Vagina (tissue), 2 donors: Measurements from ENCODE around the gene SBF2. TPM values are rescaled to one million over a fixed set of nuclear protein-coding genes. Genes with fewer than 3 reads are reported as not detected.
"Not testable (repeated sequence)": the region's sequence is repeated elsewhere in the genome, so short reads cannot be mapped to it uniquely, and the experiment has no call there.

Source experiments
- DNase-seq, 2 donors: peaks; one replicate each; pipeline ENCODE4 v3.0.0-alpha.2; 2017; ENCODE audit errors: extremely low spot score in 2 of 2
- H3K27ac ChIP-seq: fragments of 200-600 bp; sonication (generic); one replicate; pipeline ENCODE4 v1.5.1; 2019
- H3K27me3 ChIP-seq: fragments of 200-600 bp; sonication (generic); one replicate; pipeline ENCODE4 v1.5.1; 2019
- H3K36me3 ChIP-seq, 2 donors: fragments of 200-600 bp; sonication (generic); one replicate each; pipeline ENCODE4 v1.5.1; 2017 to 2019
- H3K4me1 ChIP-seq: fragments of 200-600 bp; sonication (generic); one replicate; pipeline ENCODE4 v1.5.1; 2019
- H3K4me3 ChIP-seq, 2 donors: fragments of 200-600 bp; sonication (generic); 1 replicate in 1 of 2; 2 replicates in 1 of 2; pipeline ENCODE4 v1.5.1; 2016 to 2019
- H3K9me3 ChIP-seq: fragments of 200-600 bp; sonication (generic); one replicate; pipeline ENCODE4 v1.5.1; 2019
- POLR2A ChIP-seq, 2 donors: fragments of 450-650 bp; IDR thresholded peaks; one replicate each; pipeline ENCODE4 v1.6.1; 2017; ENCODE audit warnings: antibody characterized with exemption in 2 of 2, mild to moderate bottlenecking in 2 of 2, moderate library complexity in 2 of 2
- POLR2AphosphoS5 ChIP-seq, 2 donors: sonication (generic); formaldehyde crosslinking; IDR thresholded peaks; one replicate each; pipeline ENCODE4 v1.9.0; 2017; ENCODE audit warnings: antibody characterized with exemption in 2 of 2, mild to moderate bottlenecking in 2 of 2, low read depth in 1 of 2; ENCODE audit not compliant: insufficient read depth in 1 of 2
- intact Hi-C: fragments of 100-400 bp; cut with DNase I; formaldehyde crosslinking; loops from one replicate; pipeline ENCODE4 v1.15.1; 2023
- total RNA-seq: library from RNA; depleted of rRNA; stranded (reverse); fragments of >200 nt; gene quantifications from one replicate; pipeline ENCODE4 v1.2.3, GENCODE V29; 2016
- TF ChIP-seq, protein P1 (sequence below), 3 experiments: fragments of 450-650 bp in 2 of 3; fragments of 200-600 bp in 1 of 3; sonication (generic) in 1 of 3; IDR thresholded peaks; one replicate each; pipeline ENCODE4 v1.5.1; 2017 to 2019; ENCODE audit warnings: antibody characterized with exemption in 3 of 3, mild to moderate bottlenecking in 2 of 3, moderate library complexity in 2 of 3

SBF2 gene
- total RNA-seq, 1 donor from 2014 or later = 69.5 TPM

DNA sequence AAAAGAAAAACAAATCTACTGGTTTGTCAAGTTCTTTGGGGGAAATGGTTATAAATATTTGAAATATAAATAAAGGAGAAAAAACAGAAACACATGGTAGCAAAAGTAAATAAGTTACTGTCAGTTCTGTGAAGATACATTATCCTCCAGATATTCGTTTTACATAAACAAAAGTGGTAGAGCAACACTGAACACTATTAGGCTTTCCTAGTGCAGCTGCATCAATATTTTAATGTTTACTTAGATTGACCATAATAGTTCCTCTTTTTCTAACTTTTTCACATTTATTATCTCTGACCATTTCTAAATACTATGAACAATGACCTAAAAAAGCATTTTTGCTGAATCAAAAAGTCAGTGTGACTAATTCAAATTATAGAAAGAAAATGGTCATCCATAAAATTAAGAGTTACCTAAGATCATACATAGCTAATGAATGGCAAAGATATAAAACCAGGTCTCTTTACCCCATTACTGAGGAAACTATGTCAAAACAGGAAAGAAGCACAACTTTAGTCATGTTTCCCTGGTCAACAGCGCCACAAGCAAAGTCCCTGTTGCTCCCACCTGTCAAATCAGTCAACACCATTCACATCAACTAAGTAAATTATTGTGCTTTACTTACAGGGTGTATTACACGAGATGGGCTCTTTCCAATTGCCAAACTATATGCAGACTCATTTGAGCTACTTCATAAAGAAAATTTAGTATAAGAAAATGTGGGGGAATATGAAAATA lies 38.5 kb downstream of the SBF2 start:
- DNase-seq = no peak
- no peak overlapping the region for H3K4me3 ChIP-seq
- intact Hi-C loops = no loop called here
- no peaks in the 10 kb centered on the region for H3K36me3 ChIP-seq
- H3K4me1 ChIP-seq = peaks cover 20% of the 10 kb centered on the region
- no peaks in the 10 kb centered on the region for H3K9me3 ChIP-seq
- TF ChIP-seq, protein P1, sequence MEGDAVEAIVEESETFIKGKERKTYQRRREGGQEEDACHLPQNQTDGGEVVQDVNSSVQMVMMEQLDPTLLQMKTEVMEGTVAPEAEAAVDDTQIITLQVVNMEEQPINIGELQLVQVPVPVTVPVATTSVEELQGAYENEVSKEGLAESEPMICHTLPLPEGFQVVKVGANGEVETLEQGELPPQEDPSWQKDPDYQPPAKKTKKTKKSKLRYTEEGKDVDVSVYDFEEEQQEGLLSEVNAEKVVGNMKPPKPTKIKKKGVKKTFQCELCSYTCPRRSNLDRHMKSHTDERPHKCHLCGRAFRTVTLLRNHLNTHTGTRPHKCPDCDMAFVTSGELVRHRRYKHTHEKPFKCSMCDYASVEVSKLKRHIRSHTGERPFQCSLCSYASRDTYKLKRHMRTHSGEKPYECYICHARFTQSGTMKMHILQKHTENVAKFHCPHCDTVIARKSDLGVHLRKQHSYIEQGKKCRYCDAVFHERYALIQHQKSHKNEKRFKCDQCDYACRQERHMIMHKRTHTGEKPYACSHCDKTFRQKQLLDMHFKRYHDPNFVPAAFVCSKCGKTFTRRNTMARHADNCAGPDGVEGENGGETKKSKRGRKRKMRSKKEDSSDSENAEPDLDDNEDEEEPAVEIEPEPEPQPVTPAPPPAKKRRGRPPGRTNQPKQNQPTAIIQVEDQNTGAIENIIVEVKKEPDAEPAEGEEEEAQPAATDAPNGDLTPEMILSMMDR (IDR thresholded peaks at IDR 0.05) = no peak
- TF ChIP-seq POLR2A (IDR thresholded peaks at IDR 0.05) (no peak), POLR2AphosphoS5 (IDR thresholded peaks at IDR 0.05; ENCODE audit: insufficient read depth in 1 of 2, low read depth in 1 of 2) (no peak)
- H3K27me3 ChIP-seq = no peaks in the 10 kb centered on the region
- no peak overlapping the region for H3K27ac ChIP-seq

DNA sequence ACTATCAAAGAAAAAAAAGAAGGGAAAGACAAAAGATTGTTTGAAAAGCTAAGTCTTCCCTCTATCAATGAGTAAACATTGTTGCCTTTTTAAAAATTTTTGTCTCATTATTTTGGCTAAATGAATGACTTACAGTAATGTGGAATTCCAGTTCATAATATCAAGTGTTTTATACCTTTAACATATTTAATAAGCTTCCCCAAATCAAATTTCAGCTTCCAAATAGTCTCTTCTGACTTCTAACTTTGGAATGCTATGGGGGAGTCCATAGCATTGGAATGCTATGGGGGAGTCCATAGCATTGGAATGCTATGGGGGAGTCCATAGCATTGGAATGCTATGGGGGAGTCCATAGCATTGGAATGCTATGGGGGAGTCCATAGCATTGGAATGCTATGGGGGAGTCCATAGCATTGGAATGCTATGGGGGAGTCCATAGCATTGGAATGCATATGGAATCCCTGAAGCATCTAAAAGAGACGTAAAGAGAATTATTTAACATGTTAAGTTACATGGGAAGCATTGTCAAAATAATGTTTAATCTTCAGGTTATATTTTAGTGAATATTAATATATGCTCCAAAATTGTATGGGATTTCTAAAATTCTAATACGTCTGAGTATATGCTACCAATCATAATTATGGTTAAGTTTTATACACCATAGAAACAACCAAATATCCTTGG lies 44.4 kb downstream of the SBF2 start:
- intact Hi-C loops, H3K27ac ChIP-seq, H3K4me3 ChIP-seq, H3K4me1 ChIP-seq, DNase-seq, H3K36me3 ChIP-seq, H3K9me3 ChIP-seq, H3K27me3 ChIP-seq: not testable (repeated sequence)

DNA sequence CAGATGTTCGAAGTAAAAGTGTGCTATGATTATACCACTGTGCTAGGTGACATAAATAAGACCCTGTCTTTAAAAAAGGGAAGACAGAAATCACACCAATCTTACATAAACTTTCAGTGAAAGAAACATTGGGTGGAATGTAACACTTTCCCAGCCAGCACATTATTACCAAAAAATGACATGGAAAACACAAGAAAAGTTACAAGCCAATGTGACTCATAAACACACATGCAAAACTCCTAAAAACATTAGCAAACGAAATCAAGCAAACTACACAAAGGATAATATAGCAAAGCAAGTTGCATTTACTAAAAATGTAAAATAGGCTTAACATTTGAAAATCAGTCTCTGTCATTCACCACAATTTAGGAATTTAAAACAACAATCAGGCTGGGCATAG lies 47.0 kb downstream of the SBF2 start:
- H3K27me3 ChIP-seq = no peaks in the 10 kb centered on the region
- H3K4me3 ChIP-seq = no peak overlapping the region
- H3K9me3 ChIP-seq = no peaks in the 10 kb centered on the region
- TF ChIP-seq POLR2AphosphoS5 (IDR thresholded peaks at IDR 0.05; ENCODE audit: insufficient read depth in 1 of 2, low read depth in 1 of 2) (no peak), POLR2A (IDR thresholded peaks at IDR 0.05) (no peak)
- TF ChIP-seq, protein P1 (IDR thresholded peaks at IDR 0.05) = no peak
- no peak for DNase-seq
- H3K27ac ChIP-seq = no peak overlapping the region
- intact Hi-C loops = no loop called here
- no peaks in the 10 kb centered on the region for H3K36me3 ChIP-seq
- H3K4me1 ChIP-seq = peaks cover 9% of the 10 kb centered on the region

DNA sequence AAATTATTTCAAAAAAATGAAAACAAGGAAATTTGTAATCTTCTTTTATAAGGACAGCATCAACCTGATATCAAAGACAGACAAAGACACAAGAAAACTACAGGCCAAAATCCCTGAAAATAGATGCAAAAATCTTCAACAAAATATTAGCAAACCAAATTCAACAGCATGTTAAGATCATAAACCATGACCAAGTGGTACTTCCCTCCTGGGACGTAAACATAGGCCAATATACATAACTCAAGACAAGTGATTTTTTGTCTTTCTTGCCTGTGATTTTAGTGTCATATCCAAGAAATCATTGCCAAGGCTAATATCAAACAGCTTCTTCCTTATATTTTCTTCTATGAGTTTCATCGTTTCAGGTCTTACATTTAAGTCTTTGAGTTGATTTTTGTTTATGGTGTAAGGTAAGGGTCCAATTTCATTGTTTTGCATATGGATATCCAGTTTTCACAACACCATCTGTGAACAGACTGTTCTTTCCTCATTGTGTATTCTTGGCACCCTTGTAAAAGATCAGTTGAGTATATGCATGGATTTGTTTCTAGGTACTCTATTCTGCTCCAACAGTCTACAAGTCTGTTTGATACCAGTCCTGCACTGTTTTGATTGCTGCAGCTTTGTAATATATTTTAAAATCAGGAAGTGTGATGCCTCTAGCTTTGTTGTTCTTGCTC lies 50.0 kb downstream of the SBF2 start:
- no peaks in the 10 kb centered on the region for H3K9me3 ChIP-seq
- DNase-seq = no peak
- TF ChIP-seq POLR2A (IDR thresholded peaks at IDR 0.05) = no peak
- TF ChIP-seq, protein P1 (IDR thresholded peaks at IDR 0.05) = no peak
- no peak overlapping the region for H3K27ac ChIP-seq
- peaks cover 12% of the 10 kb centered on the region for H3K4me1 ChIP-seq
- H3K27me3 ChIP-seq = no peaks in the 10 kb centered on the region
- intact Hi-C loops = no loop called here
- no peaks in the 10 kb centered on the region for H3K36me3 ChIP-seq
- H3K4me3 ChIP-seq = no peak overlapping the region

DNA sequence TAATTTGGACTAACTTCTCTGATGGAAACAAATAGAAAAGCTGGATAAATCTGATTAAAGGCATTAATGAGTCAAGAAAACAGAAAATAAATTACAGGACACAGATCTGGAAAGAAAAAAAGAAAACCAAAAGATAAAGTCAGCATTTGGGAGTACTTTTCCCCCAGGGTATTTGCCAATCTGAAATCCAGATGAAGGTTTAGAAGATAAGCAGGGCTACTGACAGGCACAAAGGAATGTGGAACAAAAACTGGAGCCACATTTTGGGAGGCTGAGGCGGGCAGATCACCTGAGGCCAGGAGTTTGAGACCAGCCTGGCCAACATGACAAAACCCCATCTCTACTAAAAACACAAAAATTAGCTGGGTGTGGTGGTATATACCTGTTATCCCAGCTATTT lies 57.2 kb downstream of the SBF2 start:
- H3K4me1 ChIP-seq = peaks cover under 1% of the 10 kb centered on the region
- no peak overlapping the region for H3K27ac ChIP-seq
- no peak overlapping the region for H3K4me3 ChIP-seq
- no peak for DNase-seq
- intact Hi-C loops = no loop called here
- no peaks in the 10 kb centered on the region for H3K9me3 ChIP-seq
- TF ChIP-seq POLR2AphosphoS5 (IDR thresholded peaks at IDR 0.05; ENCODE audit: insufficient read depth in 1 of 2, low read depth in 1 of 2) = no peak
- TF ChIP-seq POLR2A (IDR thresholded peaks at IDR 0.05) = no peak
- TF ChIP-seq, protein P1 (IDR thresholded peaks at IDR 0.05) = no peak
- no peaks in the 10 kb centered on the region for H3K27me3 ChIP-seq
- H3K36me3 ChIP-seq = no peaks in the 10 kb centered on the region
